HG03520 (cell line): ENCODE measurements around the gene TMEM237.
"Not testable (repeated sequence)": the region's sequence is repeated elsewhere in the genome, so short reads cannot be mapped to it uniquely, and the experiment has no call there.

Source experiments
- ATAC-seq: cut with Tn5 transposase; IDR thresholded peaks from one replicate; pipeline ENCODE4 v1.9.1; 2021; ENCODE audit warnings: mild to moderate bottlenecking, moderate library complexity; ENCODE audit not compliant: unreplicated experiment

Gene TMEM237

GRCh38 chr2:201643216-201643890, at the start of gene TMEM237:
TMEM237 (minus strand) TSS chr2:201643503; CDS start chr2:201643400, 103 bp downstream.
- peak; percentile 38 for ATAC-seq

GRCh38 chr2:201685156-201685555, 41.9 kb upstream of the TMEM237 start:
- no peak for ATAC-seq

- ATAC-seq, result no peak
Measured at GRCh38 chr2:201680743-201681142, 37.4 kb upstream of the TMEM237 start.

GRCh38 chr2:201678401-201678800, 35.1 kb upstream of the TMEM237 start:
- no peak for ATAC-seq

GRCh38 chr2:201675454-201675853, 32.2 kb upstream of the TMEM237 start:
- ATAC-seq, result no peak

- no peak for ATAC-seq
Measured at GRCh38 chr2:201674794-201675193, 31.5 kb upstream of the TMEM237 start.

GRCh38 chr2:201674298-201674697, 31.0 kb upstream of the TMEM237 start:
- ATAC-seq, result no peak

GRCh38 chr2:201673546-201673945, 30.2 kb upstream of the TMEM237 start:
- no peak for ATAC-seq

- ATAC-seq, result not testable (repeated sequence)
Measured at GRCh38 chr2:201671205-201671604, 27.9 kb upstream of the TMEM237 start.

- ATAC-seq, result no peak
Measured at GRCh38 chr2:201669865-201670264, 26.6 kb upstream of the TMEM237 start.

GRCh38 chr2:201668402-201668910, 25.2 kb upstream of the TMEM237 start:
- ATAC-seq, result no peak

GRCh38 chr2:201664334-201664733, 21.0 kb upstream of the TMEM237 start:
- no peak for ATAC-seq

- ATAC-seq, result no peak
Measured at GRCh38 chr2:201661366-201661765, 18.1 kb upstream of the TMEM237 start.

- no peak for ATAC-seq
Measured at GRCh38 chr2:201660293-201660895, 17.1 kb upstream of the TMEM237 start.

GRCh38 chr2:201656740-201657139, 13.4 kb upstream of the TMEM237 start:
- ATAC-seq, result no peak

- no peak for ATAC-seq
Measured at GRCh38 chr2:201656102-201656501, 12.8 kb upstream of the TMEM237 start.

- ATAC-seq, result no peak
Measured at GRCh38 chr2:201654616-201655384, 11.5 kb upstream of the TMEM237 start.

GRCh38 chr2:201653221-201653620, 9.9 kb upstream of the TMEM237 start:
- ATAC-seq, result no peak

GRCh38 chr2:201649442-201649841, 6.1 kb upstream of the TMEM237 start:
- no peak for ATAC-seq

GRCh38 chr2:201647431-201647830, 4.1 kb upstream of the TMEM237 start:
- no peak for ATAC-seq

GRCh38 chr2:201644001-201644400, 698 bp upstream of the TMEM237 start:
- no peak for ATAC-seq
